Keratinocyte (primary cell): ENCODE data around the gene MDH1.
"Not testable (repeated sequence)": the region's sequence is repeated elsewhere in the genome, so short reads cannot be mapped to it uniquely, and the experiment has no call there.

ENCODE experiments used
- CTCF ChIP-seq, 3 experiments: IDR thresholded peaks in 1 of 3; conservative IDR thresholded peaks in 1 of 3; optimal IDR thresholded peaks in 1 of 3; 2 replicates in 2 of 3; 3 replicates in 1 of 3; pipeline versions ENCODE3 to v1.5.1; 2011; ENCODE audit warnings: low read length in 3 of 3, mild to moderate bottlenecking in 3 of 3, moderate library complexity in 2 of 3, control low read depth in 1 of 3, inconsistent platforms in 1 of 3; ENCODE audit not compliant: insufficient read depth in 2 of 3; ENCODE audit errors: extremely low read depth in 1 of 3
- EZH2 ChIP-seq: IDR thresholded peaks from one replicate; pipeline ENCODE4 v1.6.1; 2012; ENCODE audit warnings: inconsistent platforms, mild to moderate bottlenecking, low read length, moderate library complexity

GRCh38 chr2:63557819-63558218, 30.9 kb upstream of the MDH1 start:
- not testable (repeated sequence) for TF ChIP-seq CTCF (optimal IDR thresholded peaks at IDR 0.05 in 1 of 3, IDR thresholded peaks at IDR 0.05 in 1 of 3, conservative IDR thresholded peaks at IDR 0.05 in 1 of 3; ENCODE audit: extremely low read depth in 1 of 3, insufficient read depth in 2 of 3, low read length in 3 of 3); EZH2
